ENCODE data around the gene KIAA0319L.

DNA sequence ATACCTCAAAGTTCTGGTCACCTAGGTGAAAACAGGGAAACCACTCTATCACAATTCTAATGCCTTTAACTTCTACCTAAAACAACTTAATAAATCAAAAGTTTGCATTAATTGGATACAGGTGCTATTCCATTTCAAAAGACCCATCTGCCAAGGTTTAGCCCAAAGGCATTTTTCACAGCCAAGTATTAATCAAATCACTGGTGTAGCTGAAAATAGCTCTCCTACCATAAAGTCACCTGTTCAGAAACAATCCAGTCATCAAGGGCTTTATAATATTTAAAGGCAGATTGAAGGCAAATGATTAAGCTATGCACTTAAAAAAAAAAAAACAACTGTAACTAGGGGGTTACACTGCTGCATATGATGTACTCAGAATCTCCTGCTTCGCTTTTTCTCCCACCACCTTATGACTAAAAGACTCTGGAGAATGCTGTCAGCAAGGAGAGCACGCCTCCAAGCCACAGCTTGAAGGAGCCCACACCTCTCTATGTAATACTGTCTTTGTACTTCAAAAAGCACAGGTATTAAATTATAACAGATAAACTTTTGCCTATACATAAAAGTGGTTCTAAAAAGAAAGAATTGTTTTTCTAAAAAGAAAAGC lies 20.5 kb downstream of the KIAA0319L start:
- TF ChIP-seq, protein P1, sequence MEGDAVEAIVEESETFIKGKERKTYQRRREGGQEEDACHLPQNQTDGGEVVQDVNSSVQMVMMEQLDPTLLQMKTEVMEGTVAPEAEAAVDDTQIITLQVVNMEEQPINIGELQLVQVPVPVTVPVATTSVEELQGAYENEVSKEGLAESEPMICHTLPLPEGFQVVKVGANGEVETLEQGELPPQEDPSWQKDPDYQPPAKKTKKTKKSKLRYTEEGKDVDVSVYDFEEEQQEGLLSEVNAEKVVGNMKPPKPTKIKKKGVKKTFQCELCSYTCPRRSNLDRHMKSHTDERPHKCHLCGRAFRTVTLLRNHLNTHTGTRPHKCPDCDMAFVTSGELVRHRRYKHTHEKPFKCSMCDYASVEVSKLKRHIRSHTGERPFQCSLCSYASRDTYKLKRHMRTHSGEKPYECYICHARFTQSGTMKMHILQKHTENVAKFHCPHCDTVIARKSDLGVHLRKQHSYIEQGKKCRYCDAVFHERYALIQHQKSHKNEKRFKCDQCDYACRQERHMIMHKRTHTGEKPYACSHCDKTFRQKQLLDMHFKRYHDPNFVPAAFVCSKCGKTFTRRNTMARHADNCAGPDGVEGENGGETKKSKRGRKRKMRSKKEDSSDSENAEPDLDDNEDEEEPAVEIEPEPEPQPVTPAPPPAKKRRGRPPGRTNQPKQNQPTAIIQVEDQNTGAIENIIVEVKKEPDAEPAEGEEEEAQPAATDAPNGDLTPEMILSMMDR (IDR thresholded peaks at IDR 0.05), result no peak
- no peak for TF ChIP-seq ZFX (IDR thresholded peaks at IDR 0.05; ENCODE audit: borderline replicate concordance)

All from 22Rv1 (cell line).